Urinary bladder (tissue), 4 donors: ENCODE data around the gene BICD2. TPM values are rescaled to one million over a fixed set of nuclear protein-coding genes. Genes with fewer than 3 reads are reported as not detected.

Experiments
- DNase-seq: peaks from one replicate; pipeline ENCODE4 v3.0.0-alpha.2; 2015; ENCODE audit errors: extremely low spot score
- H3K27ac ChIP-seq: one replicate; pipeline ENCODE4 v1.5.1; 2013; ENCODE audit warnings: low read depth, mild to moderate bottlenecking, moderate library complexity
- H3K36me3 ChIP-seq: one replicate; pipeline ENCODE4 v1.6.1; 2013; ENCODE audit warnings: mild to moderate bottlenecking, moderate library complexity; ENCODE audit not compliant: insufficient read depth
- H3K4me1 ChIP-seq: one replicate; pipeline ENCODE4 v1.6.1; 2013; ENCODE audit warnings: mild to moderate bottlenecking, moderate library complexity; ENCODE audit not compliant: insufficient read depth
- H3K4me3 ChIP-seq: one replicate; pipeline ENCODE4 v1.5.1; 2013; ENCODE audit warnings: low read depth, low read length
- WGBS: extraction: QIAGEN DNeasy Blood & Tissue Kit; methylation state at CpG from one replicate; pipeline ENCODE4 v1.1.7; 2013; 5-methylcytosine and 5-hydroxymethylcytosine counted together
- polyA plus RNA-seq: library from polyadenylated mRNA; stranded (reverse); fragments of 200-250 nt; gene quantifications from one replicate; pipeline ENCODE4 v1.2.3, GENCODE V29; 2013
- total RNA-seq: library from RNA; depleted of rRNA; stranded (reverse); fragments of >200 nt; gene quantifications from one replicate; pipeline ENCODE4 v1.2.3, GENCODE V29; 2014
- donor health status: healthy with polysubstance abuse.
- donor health status: healthy.

BICD2 gene
- total and polyA plus RNA-seq, 2 donors = 30.4 to 32.9 TPM

DNA sequence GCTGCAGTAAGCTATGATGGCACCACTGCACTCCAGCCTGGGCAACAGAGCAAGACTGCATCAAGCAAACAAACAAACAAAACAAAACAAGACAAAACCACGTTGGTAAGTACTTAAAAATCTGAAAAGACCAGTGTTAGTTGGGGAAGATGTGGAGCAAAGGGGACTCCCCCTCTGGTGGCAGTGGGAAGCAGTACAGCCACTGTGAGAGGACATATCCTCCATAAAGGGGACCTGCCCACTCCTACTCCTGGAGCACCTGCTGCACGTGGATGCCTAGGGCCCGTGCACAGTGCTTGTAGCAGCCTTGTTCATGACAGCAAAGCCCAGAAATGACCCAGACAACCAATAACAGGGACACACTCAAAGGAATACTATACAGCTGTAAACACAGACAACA, 77.7 kb downstream of the BICD2 start:
- H3K4me1 ChIP-seq = no peaks in the 10 kb centered on the region
- DNase-seq = no peak
- no peak overlapping the region for H3K4me3 ChIP-seq
- no peaks in the 10 kb centered on the region for H3K36me3 ChIP-seq
- no peak overlapping the region for H3K27ac ChIP-seq
- WGBS = 77% methylated on average over 3 of the region's 3 CpGs

- Histone ChIP-seq H3K4me1 (no peaks in the 10 kb centered on the region), H3K27ac (no peak overlapping the region), H3K4me3 (no peak overlapping the region), H3K36me3 (no peaks in the 10 kb centered on the region)
- DNase-seq = no peak
- WGBS = 78% methylated on average over 5 of the region's 5 CpGs
Observed at GRCh38 chr9:92685022-92685421, 79.6 kb downstream of the BICD2 start.

GRCh38 chr9:92682269-92682668, 82.4 kb downstream of the BICD2 start:
- Histone ChIP-seq H3K27ac (no peak overlapping the region), H3K4me3 (no peak overlapping the region), H3K36me3 (no peaks in the 10 kb centered on the region), H3K4me1 (no peaks in the 10 kb centered on the region)
- DNase-seq = no peak
- WGBS = 87% methylated on average over 8 of the region's 8 CpGs

DNA sequence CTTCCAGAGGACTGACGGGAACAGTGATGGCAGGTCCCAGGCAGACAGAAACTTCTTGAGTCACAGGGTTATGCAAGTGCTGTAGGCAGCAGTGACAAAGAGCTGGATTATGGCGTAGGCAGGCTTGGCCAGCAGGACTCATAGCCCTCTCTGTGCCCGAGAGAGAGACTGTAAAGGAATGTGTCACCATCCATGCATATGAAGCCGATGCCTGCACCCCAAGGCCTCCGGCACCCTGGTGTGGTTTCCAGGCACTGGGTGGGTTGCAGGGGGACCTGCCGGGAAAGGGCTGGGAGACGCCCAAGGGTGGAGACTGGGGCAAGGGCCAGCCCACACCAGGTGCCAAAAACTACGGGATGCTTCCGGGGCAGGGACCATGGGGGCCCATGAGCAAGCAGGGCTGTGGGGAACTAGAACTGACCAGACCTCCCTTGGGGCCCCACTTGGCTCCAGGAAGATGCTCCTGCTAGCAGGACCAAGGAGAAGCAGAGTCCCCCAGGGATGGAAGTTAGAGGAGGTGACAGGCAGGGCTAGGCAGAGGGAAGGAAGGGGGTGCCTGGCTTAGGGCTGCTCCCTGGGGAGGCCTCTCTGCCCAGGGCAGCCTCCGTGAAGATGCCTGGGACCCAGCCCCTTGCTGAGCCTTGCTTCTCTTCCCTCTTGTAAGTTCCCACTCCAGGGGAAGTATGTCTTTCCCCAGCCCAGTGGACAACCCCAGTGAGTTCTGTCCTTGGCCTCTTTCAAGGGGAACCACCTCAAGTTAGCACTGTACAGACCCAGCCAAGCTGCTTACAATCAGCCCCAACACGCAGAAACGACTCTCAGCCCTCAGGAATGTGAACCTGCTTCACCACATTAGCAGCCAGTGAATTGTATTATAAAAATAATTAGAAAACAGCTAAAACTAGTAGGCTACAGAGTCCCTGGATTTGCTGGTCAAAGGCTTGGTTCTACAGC, 84.2 kb downstream of the BICD2 start:
- Histone ChIP-seq H3K4me3 (no peak overlapping the region), H3K27ac (no peak overlapping the region), H3K4me1 (no peaks in the 10 kb centered on the region), H3K36me3 (no peaks in the 10 kb centered on the region)
- DNase-seq = no peak
- 76% methylated on average over 12 of the region's 12 CpGs for WGBS

DNA sequence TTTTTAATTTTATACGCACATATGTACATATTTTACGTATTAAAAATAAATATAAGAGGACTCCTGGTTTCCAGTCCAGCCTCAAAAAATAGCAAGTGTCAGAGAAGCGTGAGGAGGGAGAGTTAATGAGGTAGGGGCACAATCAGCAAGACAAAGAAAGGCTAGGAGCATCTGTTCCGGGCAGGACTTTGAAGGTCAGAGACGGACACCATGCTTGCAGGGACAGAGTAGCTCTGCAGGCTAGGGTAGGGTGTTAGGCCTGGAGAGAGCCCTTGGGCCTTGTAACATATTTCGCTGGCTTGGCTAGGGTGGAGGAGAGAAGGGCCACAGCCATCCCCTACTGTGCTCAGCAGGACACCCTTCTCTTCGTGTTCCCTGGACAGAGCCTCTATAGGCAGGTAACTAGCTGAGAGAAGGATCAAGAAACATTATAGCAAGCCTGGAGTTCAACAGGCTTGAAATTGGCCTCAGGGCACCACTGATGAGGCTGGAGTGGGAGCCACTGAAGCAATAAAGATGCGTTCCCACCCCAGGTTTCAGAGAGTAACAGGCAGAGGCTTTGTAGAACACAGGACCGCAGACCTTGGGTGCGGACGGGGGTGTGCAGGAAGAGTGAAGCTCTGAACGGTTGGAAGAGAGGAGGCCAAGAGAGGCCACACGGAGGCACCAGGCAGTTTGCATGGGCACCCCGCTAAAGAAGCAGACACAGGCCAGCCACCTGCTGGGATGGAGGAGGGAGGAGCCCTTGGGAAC, 85.0 kb downstream of the BICD2 start:
- H3K36me3 ChIP-seq = no peaks in the 10 kb centered on the region
- no peak overlapping the region for H3K27ac ChIP-seq
- H3K4me1 ChIP-seq = no peaks in the 10 kb centered on the region
- 79% methylated on average over 14 of the region's 14 CpGs for WGBS
- no peak overlapping the region for H3K4me3 ChIP-seq
- DNase-seq = no peak

GRCh38 chr9:92671323-92671722, 93.3 kb downstream of the BICD2 start:
- Histone ChIP-seq H3K27ac (no peak overlapping the region), H3K36me3 (no peaks in the 10 kb centered on the region), H3K4me1 (no peaks in the 10 kb centered on the region), H3K4me3 (no peak overlapping the region)
- 68% methylated on average over 4 of the region's 4 CpGs for WGBS
- no peak for DNase-seq

DNA sequence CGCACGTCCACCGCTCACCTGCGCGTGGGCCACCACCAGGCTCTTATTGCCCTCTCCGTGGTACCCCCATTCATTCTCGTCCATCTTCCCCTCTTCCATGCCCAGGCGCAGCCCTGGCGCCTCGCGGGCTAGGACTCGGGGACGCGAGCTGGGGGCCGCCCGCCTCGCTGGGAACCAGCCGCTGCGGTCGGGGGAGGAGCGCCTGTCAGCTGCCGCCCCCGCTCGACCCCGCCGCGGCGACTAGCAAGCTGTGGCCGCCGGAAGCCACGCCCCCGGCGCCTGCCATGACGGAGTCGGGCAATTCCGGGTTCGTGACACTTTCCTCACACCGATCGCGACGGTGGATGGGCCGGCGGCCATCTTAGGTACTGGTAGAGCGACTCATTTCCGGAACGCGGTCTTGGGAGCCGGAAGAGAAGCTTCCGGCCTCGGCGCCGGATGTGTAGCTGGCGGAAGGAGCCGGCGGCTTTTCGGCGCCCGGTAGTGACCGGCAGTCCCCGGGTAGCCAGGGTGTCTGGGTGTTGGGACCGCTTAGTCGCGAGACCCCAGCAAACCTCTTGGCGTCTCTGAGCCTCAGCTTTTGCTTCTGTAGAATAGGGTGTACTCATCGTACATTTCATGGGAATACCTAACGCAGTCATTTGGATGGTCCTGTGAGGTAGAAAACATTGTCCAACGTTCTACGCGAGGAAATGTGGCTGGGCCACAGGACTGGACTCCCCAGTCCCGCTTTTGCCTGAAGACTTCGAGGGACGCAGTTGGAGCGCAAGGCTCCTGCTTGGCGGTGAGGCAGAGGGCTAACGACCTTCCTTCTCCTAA, 94.5 kb downstream of the BICD2 start, which contains the start of gene IPPK:
IPPK (minus strand) TSS at position 242 of the 819 bp plus-strand sequence; CDS start at position 99, 143 bp downstream.
- no peaks in the 10 kb centered on the region for H3K4me1 ChIP-seq
- H3K36me3 ChIP-seq = no peaks in the 10 kb centered on the region
- H3K4me3 ChIP-seq = peak within 1 kb of the TSS; percentile 82
- WGBS = under 1% methylated on average over 75 of the region's 75 CpGs
- peak within 1 kb of the TSS; percentile 63 for H3K27ac ChIP-seq
- peak; percentile 91 for DNase-seq

- H3K27ac ChIP-seq = no peak overlapping the region
Observed at GRCh38 chr9:92669527-92669889, 95.1 kb downstream of the BICD2 start.

GRCh38 chr9:92668746-92669526, 95.7 kb downstream of the BICD2 start:
- no peaks in the 10 kb centered on the region for H3K4me1 ChIP-seq
- DNase-seq = no peak
- WGBS = 18% methylated on average over 14 of the region's 14 CpGs
- H3K27ac ChIP-seq = no peak overlapping the region
- peak overlapping the region; percentile 82 for H3K4me3 ChIP-seq
- H3K36me3 ChIP-seq = no peaks in the 10 kb centered on the region

More at GRCh38 chr9:92669527-92669889, 95.1 kb downstream of the BICD2 start:
- DNase-seq = no peak
- Histone ChIP-seq H3K36me3 (no peaks in the 10 kb centered on the region), H3K4me3 (peak overlapping the region; percentile 82), H3K4me1 (no peaks in the 10 kb centered on the region)
- WGBS = under 1% methylated on average over 29 of the region's 29 CpGs

- Histone ChIP-seq H3K4me3 (no peak overlapping the region), H3K36me3 (no peaks in the 10 kb centered on the region), H3K4me1 (no peaks in the 10 kb centered on the region), H3K27ac (no peak overlapping the region)
- 91% methylated on average over 8 of the region's 8 CpGs for WGBS
- DNase-seq = no peak
Observed at GRCh38 chr9:92666912-92667532, 97.6 kb downstream of the BICD2 start.

- H3K36me3 ChIP-seq = no peaks in the 10 kb centered on the region
- 91% methylated on average over 6 of the region's 6 CpGs for WGBS
- no peaks in the 10 kb centered on the region for H3K4me1 ChIP-seq
- no peak overlapping the region for H3K27ac ChIP-seq
- no peak overlapping the region for H3K4me3 ChIP-seq
- no peak for DNase-seq
Observed at GRCh38 chr9:92666236-92666635, 98.4 kb downstream of the BICD2 start.

DNA sequence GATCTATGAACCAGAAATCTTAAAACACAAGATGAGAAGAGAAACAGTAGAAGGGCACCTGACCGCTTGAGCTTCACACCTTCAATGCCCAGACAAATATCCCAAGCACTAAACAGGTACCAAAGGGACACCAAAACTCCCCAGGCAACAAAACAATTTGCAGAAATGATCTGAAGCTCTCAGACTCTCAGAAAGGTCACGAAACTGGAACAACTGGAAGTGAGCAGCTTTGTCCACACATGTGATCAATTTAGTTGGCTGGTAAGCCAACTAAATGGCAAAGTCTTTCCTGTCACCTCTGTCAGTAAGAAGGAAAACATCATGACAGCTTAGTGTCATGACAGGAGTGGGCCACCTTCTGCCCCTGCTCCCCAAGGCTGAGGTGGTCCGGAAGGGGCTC, 98.8 kb downstream of the BICD2 start:
- H3K36me3 ChIP-seq = no peaks in the 10 kb centered on the region
- no peaks in the 10 kb centered on the region for H3K4me1 ChIP-seq
- no peak overlapping the region for H3K27ac ChIP-seq
- 86% methylated on average over 3 of the region's 3 CpGs for WGBS
- DNase-seq = no peak
- no peak overlapping the region for H3K4me3 ChIP-seq
